G401.6 (cell line): ENCODE results near the gene LRRN4CL.
"Not testable (repeated sequence)": the region's sequence is repeated elsewhere in the genome, so short reads cannot be mapped to it uniquely, and the experiment has no call there.

Experiments used
- FAIRE-seq: peaks from 2 replicates; lab custom pipeline; 2012; peaks lifted over from hg19 to GRCh38; lab: Jason Lieb, UNC

The LRRN4CL gene

DNA sequence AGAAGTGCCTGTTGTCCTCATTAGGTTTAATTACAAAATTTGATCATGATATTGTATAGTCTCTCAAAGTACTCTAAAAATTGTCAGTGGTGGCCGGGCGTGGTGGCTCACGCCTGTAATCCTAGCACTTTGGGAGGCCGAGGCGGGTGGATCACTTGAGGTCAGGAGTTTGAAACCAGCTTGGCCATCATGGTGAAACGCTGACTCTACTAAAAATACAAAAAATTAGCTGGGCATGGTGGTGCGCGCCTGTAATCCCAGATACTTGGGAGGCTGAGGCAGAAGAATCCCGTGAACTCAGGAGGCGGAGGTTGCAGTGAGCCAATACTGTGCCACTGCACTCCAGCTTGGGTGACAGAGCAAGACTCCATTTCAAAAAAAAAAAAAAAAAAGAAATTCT lies 13.9 kb downstream of the LRRN4CL start:
- FAIRE-seq: not testable (repeated sequence)

DNA sequence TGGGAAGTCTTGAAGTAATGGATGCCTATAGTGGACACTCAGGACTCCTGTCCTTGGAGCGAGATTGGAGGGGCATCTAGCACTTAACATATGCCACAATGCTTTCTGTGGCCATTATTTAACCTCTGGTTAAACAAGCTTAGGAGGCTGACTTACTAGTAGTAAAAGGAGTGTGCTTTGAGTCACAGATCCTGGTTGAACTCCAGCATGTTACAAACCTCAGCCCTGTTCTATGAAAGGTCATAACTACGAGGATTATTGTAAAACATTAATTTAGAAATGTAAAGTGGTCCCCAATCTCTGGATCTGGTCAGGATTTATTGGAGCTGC lies 16.2 kb downstream of the LRRN4CL start:
- no peak for FAIRE-seq

DNA sequence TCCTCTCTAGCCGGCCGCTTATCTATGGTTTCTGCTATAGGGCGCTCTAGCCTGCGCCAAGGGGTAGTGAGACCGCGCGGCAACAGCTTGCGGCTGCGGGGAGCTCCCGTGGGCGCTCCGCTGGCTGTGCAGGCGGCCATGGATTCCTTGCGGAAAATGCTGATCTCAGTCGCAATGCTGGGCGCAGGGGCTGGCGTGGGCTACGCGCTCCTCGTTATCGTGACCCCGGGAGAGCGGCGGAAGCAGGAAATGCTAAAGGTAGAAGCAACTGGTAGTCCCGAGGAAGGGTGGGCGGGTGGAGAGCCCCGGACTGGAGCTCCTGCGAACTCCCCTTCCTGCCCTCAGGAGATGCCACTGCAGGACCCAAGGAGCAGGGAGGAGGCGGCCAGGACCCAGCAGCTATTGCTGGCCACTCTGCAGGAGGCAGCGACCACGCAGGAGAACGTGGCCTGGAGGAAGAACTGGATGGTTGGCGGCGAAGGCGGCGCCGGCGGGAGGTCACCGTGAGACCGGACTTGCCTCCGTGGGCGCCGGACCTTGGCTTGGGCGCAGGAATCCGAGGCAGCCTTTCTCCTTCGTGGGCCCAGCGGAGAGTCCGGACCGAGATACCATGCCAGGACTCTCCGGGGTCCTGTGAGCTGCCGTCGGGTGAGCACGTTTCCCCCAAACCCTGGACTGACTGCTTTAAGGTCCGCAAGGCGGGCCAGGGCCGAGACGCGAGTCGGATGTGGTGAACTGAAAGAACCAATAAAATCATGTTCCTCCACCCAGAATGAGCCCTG lies 17.5 kb downstream of the LRRN4CL start, which contains the start of the genes LBHD1 and UQCC3:
Gene LBHD1 (minus strand): TSS at position 660 of the 782 bp plus-strand sequence. CDS start 2,236 bp downstream, outside the sequence.
Gene UQCC3 (plus strand): TSS at position 66 of the 782 bp plus-strand sequence. CDS start 73 bp downstream, at position 139.
- FAIRE-seq: no peak

DNA sequence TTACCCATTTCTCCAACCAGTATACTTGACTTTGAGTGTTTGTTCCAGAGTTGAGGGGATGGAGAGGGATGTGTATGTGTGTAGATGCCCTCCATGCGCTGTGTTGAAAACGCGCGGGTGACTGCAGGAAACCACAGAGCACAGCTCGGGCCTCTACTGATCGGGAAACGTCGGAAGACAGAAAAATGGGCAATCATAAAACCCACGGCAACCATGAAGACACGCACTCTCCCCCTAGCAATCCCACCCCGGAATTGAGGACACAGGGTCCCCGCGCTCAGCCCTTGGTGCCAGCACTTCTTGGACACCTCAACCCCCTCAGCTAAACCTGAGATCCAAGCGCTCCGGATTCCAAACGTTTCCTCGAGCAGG lies 18.1 kb downstream of the LRRN4CL start:
- no peak for FAIRE-seq

DNA sequence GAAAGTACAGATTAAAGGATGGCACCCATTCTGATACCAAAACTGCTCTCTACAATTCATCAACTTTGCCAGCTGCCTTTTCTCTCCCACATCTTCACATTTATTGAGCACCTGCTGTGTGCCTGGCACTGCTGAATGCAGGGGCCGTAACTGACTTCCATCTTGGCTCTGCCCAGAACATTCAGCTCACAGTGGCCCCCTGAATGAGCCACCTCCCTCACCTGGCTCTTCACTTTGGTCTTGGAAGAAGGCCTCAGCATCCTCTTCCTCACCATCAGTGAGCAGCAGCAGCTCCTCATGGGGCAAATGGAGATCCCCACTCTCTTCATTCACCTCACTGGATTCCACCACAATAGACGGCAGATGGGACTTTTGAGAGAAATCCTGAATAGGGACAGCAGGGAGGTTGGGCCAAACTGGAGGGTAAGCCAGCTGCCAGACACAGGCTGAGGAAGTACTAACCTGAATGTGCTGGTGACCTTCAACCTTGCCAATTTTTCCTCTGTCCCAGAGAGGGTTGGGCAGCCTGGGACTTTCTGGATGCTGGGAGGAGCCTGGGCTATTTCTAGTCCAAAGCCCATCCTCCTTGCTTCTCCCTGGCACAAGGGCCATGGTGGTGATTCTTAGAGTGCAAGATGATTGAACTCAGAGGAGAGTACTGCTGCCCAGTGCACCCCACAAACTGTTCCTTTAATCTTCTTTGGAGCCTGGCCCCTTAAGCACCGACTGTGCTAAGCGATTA lies 19.7 kb downstream of the LRRN4CL start:
- no peak for FAIRE-seq

DNA sequence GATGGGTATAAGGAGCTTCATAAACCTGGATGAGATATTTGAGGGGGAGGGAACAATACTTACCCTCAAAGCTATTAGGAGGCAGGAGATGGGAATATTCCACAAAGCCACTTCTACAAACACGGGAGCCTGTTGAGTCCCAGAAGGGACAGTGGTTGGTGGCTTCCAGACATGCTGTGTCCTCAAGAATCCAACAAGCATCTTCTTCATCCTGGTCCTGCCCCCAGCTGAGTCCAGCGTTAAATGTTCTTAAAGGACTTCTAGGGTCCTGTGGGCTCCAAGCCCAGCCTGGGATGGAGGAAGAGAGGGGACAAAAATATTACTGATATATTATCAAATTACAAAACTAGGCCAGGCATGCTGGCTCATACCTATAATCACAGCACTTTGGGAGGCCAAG lies 21.9 kb downstream of the LRRN4CL start:
- no peak for FAIRE-seq

DNA sequence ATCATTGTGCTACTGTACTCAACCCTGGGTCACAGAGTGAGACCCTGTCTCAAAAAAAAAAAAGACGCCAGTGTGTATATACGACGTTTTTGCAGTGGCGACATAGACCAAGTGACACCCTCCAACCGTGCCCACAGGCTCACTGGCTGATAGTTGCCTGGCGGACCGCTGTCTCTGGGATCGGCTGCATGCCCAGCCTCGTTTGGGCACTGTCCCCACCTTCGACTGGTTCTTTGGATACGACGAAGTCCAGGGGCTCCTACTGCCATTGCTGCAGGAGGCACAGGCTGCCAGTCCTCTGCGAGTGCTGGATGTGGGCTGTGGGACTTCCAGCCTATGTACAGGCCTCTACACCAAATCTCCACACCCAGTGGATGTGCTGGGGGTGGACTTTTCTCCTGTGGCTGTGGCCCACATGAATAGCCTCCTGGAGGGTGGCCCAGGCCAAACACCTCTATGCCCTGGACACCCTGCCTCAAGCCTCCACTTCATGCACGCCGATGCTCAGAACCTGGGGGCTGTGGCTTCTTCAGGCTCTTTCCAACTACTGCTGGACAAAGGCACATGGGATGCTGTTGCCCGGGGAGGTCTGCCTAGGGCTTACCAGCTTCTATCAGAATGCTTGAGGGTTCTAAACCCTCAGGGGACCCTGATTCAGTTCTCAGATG lies 22.9 kb downstream of the LRRN4CL start:
- FAIRE-seq: no peak

DNA sequence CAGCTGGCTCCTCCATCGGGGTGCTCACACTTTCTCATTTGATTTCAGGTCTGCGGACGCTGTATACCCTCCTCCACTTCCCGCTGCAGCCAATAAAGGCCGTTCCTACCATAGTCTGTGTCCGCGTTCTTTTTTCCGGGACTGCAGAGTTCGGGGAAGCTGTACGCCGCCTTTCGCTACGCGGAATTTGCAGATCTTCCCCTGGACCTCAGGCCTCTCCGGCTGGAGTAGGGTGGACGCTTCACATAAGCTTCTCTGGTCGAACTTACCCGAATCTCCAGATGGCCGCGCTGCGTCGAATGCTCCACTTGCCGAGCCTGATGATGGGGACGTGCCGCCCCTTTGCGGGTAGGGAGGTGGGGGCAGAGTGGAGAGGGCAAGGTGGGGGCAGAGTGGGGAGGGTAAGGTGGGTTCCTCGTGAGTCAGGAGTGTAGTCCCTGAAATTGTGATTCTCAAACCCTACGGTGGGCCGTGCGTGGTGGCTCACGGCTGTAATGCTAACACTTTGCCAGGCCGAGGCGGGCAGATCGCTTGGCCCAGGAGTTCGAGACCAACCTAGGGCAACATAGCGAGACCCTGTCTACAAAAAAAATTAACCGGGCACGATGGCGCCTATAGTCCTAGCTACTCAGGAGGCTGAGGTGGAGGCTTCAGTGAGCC lies 23.6 kb downstream of the LRRN4CL start:
- FAIRE-seq: no peak

DNA sequence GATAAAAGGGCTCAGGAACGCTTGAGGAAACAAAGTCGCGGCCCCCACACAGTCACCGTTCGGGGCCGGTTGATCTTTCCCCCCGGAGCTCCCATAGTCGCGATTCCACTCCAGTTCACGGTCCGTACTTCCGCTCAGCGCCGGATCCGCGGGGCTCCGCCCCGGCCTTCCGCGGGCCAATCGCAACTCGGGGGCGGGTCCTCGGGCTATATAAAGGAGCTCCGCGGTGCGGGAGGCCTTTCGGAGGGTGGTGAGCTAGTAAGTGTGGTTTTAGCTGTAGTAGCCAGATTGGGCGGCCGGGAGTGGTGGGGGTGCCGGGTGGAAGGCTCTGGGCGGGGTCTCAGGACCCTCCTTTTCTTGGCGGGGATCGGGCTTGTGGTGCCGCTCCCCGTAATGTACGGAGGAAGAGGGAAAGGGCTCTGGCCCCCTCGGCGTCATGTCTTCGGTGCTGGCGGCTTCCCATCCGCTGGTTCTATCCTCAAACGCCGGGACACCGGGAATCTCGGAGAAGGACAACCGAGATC lies 24.2 kb downstream of the LRRN4CL start, which contains the start of the genes C11orf98 and CSKMT:
Gene C11orf98 (minus strand): TSS at position 136 of the 524 bp plus-strand sequence. CDS start 41 bp downstream, at position 95.
Gene CSKMT (plus strand): TSS at position 238 of the 524 bp plus-strand sequence. CDS start 568 bp downstream, outside the sequence.
- FAIRE-seq: peak; percentile 82

DNA sequence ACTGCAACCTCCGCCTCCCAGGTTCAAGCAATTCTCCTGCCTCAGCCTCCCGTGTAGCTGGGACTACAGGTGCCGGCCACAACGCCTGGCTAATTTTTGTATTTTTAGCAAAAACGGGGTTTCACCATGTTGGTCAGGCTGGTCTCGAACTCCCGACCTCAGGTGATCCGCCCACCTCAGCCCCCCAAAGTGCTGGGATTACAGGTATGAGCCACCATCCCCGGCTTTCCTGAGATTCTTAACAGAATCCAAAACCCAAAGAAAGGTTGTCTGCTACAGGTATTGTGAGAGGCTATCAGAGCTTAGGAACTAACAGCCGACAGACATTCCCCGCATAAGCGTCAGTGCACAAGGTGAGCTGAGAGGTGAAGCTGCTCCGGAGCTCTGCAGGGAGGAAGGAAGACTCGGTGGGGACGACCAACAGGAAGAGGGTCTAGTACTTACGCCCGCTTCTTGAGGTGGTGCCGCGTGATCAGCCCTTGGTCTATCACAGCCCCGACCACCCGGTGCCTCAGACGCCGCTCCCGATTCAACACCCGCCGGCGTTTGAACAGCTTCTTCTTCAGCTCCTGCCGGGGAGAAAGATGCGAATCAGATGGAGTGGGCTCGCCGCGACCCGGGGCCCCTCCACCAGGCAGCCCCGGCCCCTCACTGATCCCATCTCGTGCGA lies 24.8 kb downstream of the LRRN4CL start:
- FAIRE-seq: no peak

DNA sequence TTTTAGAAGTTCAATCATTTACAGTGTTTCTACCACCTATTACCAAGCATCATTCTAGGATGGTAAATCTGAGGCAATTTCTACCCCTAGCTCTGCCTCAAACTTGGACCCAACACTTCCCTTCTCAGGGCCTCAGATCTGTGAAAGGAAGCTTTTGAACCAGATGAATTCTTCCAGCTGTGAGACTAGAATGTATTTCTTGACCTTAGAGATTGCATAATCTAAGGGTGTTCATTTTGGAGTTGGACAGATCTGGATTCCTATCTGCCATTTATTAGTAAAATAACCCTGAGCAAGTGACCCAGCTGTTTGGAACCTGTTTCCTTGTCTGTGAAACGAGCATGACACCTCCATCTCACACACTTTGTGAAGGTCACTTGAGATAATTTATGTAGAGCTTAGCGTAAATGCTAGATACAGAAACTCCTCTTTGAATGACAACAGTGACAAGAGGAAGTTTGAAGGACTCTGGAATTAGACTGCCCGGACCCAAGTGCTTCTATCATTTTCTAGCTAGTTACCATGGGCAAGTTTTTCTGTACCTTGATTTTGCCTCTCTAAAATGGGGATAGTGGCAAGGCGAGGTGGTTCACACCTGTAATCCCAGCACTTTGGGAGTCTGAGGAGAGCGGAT lies 32.4 kb downstream of the LRRN4CL start:
- FAIRE-seq: no peak

DNA sequence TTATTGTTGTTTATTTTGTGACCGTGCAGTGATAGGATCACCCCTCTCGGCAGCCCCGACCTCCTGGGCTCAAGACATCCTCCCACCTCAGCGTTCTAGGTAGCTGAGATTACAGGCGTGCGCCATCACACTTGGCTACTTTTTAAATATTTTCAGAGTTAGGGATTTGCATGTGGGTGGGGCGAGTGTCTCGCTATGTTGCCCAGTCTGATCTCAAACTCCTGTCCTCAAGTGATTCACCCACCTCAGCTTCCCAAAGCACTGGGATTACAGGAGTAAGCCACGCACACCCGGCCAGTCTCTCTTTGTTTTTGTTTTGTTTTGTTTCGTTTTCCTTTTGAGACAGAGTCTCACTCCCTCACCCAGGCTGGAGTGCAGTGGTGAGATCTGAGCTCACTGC lies 35.0 kb downstream of the LRRN4CL start:
- FAIRE-seq: no peak

DNA sequence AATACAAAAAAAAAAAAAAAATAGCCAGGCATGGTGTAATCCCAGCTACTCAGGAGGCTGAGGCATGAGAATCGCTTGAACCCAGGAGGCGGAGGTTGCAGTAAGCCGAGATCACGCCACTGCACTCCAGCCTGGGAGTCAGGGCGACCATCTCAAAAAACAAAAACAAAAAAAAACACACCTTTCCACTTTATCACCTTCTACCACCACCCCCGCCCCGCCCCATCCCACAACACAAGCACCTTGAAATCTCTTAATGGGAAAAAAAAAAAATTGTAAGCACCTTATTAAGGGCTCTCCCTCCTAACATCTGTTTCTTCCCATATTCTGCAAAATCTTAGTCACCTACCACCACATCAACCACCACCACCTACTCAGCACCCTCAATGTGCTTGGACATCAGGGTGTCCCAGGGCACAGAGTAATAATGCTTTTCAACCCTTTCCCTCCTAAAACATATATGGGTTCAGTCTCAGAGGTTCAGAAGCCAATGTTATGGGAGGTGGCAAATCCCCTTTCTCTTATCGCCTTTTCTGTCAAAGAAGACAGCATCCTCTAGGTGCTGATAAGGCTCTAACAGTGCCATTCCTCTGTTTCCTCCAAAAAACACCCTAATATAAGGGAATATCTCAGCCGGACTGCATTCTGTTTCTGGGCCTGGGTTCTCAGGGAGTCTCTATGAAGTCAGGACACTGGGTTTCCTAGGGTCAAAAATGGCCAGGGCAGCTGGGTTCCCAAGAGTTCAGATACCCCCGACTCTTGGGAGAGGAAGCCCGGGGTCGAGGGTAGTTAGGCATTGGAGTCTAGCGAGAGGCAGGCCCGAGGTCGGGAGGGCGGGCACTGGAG lies 36.9 kb downstream of the LRRN4CL start:
- no peak for FAIRE-seq

DNA sequence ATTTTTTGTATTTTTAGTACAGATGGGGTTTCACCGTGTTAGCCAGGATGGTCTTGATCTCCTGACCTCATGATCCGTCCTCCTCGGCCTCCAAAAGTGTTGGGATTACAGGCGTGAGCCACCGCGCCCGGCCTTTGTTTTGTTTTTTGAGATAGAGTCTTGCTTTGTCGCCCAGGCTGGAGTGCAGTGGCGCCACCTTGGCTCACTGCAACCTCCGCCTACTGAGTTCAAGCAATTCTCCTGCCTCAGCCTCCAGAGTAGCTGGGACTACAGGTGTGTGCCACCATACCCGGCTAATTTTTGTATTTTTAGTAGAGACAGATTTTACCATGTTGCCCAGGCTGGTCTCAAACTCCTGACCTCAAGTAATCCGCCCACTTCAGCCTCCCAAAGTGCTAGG lies 39.0 kb downstream of the LRRN4CL start:
- not testable (repeated sequence) for FAIRE-seq

DNA sequence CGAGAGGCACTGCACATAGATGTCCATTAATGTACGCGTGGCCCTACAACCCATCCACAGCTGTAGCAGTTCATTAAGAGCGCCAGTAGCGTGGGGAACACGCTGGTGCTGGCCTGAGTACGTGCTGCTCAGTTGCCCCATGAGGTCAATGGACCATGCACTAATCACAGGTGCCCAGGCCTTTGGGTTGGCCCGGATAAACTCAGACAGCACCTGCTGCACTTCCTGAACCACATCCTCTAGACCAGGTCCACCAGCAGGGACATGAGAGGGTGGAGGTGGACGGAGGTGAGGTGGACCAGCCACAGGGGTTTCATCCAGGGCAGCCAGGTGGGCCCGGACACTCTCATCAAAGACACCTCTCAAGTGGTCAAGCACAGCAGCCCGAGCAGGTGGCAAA lies 39.8 kb downstream of the LRRN4CL start:
- no peak for FAIRE-seq

DNA sequence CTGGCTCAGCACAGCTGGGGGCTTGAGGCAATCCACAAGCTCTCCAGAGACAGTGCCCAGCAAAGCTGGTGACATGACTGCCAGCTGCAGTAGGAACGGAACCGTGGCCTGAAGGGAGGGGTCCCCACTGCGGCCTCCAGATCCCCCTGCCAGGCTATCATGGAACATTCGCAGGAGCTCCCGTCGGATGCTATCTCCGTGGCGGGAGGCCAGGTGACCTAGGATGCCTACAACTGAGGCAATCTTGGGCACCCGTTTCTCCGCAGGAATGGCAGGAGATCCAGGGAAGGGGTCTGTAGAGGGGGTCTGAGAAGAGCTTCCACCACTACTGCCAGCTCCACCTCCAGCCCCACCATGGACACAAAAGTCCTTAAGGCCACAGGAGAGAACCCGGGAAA lies 40.4 kb downstream of the LRRN4CL start:
- FAIRE-seq: no peak

DNA sequence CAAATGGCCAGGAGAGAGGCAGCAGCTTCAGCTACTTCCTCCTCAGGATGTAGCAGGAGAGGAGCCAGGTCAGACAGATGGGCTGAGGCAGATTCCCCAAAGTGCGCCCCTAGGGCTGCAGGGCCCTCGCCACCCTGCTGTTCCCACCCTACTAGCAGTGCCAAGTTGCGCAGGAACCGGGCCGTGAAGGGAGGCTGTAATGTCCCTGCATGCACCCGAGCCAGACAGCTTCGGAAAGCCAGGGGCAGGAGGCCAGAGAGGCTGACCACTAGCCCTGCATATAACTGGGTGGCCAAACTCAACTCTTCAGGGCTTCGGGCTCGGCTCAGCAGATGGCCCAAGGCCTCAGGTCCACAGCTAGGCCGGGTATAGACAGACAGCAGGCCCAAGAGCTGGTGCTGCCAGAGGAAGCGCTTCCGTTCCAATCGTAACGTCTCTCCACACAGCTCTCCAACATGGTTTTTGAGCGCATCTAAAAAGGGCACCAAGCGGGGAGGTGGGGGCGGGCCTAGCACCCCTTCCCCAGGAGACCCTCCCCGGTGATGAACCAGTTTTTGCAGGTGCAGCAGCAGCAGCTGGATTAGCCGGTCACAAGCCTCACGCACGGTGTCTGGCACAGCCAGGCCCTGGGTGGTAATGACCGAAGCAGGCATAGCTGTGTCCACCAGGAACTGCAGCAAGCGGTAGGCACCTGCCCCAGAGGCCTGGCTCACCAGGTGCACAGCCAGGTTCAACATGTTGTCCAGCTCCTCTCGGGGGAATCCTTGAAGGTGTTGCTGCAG lies 41.0 kb downstream of the LRRN4CL start:
- FAIRE-seq: no peak

DNA sequence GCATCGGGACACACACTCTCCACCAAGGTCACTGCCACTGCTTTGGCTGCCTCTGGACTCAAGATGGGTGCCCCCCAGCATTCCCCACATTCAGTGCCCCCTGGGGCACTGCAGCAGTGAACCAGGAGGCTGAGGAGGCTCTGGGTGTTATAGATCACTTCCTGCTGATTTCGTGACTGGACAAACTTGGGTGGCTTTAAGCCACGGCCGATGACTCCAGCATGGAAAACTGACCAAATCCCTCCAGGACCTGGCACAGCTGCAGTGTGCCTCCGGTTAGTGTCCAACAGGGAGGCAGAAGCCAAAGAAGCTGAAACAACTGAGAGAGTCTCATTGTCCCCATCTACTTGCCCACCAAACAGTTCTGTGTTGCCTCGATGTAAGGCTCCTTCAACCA lies 41.7 kb downstream of the LRRN4CL start:
- no peak for FAIRE-seq
